HCT116 (cell line): ENCODE results near the gene LRRC4B. TPM values are rescaled to one million over a fixed set of nuclear protein-coding genes. Genes with fewer than 3 reads are reported as not detected.

Source experiments
- ATAC-seq: fragments of 200-7000 bp; cut with Tn5 transposase; 2 replicates; pipeline ENCODE4 v1.9.1; 2020; ENCODE audit warnings: mild to moderate bottlenecking, moderate library complexity
- BruUV-seq: library from RNA; stranded (reverse); fragments of 400-500 nt; replicated peaks from 2 replicates; lab custom pipeline; 2021; lab: Mats Ljungman, UMichigan
- CTCF ChIA-PET: fragments of 300-600 bp; sonication (Branson Sonifier 250); formaldehyde crosslinking; loops from one replicate; lab custom pipeline; 2021; ENCODE audit warnings: antibody characterized with exemption; lab: Charles Lee
- POLR2A ChIA-PET: fragments of 300-600, 350-600 bp; sonication (Branson Sonifier 250); formaldehyde crosslinking; loops from one replicate; lab custom pipeline; 2021; ENCODE audit warnings: antibody characterized with exemption; lab: Charles Lee
- RAD21 ChIA-PET, 2 experiments: fragments of 300-600 bp; sonication (Branson Sonifier 250); formaldehyde crosslinking; loops; one replicate each; lab custom pipeline; 2023; ENCODE audit warnings: low total read pairs in 2 of 2; ENCODE audit not compliant: uncharacterized antibody in 2 of 2, unreplicated experiment in 2 of 2, low non-redundant PET in 1 of 2; lab: Charles Lee
- DNase-seq: peaks from one replicate; pipeline ENCODE4 v3.0.0-alpha.2; 2010; ENCODE audit warnings: low read depth, low spot score
- H2AFZ ChIP-seq: fragments of 200-600 bp; shearing (Covaris generic), sonication (generic); 2 replicates; pipeline ENCODE4 v1.6.1; 2017; ENCODE audit warnings: low read depth, mixed run types, mixed read lengths, antibody characterized with exemption, low read length; ENCODE audit not compliant: poor library complexity, severe bottlenecking
- H3K27ac ChIP-seq: 2 replicates; pipeline ENCODE4 v1.5.1; 2012; ENCODE audit warnings: low read depth, low read length
- H3K27me3 ChIP-seq: fragments of 200-600 bp; sonication (generic); 2 replicates; pipeline ENCODE4 v1.6.1; 2016; ENCODE audit warnings: mixed run types, low read length, mixed read lengths; ENCODE audit not compliant: insufficient read depth
- H3K36me3 ChIP-seq, 2 experiments: fragments of 200-500 bp in 1 of 2; fragments of 200-600 bp in 1 of 2; sonication (Bioruptor generic) in 1 of 2; sonication (generic) in 1 of 2; 2 replicates each; pipeline versions ENCODE4 v1.5.1 to v1.6.1; 2014 to 2016; ENCODE audit warnings: low read length in 2 of 2, inconsistent platforms in 1 of 2, mixed read lengths in 1 of 2, mixed run types in 1 of 2; ENCODE audit not compliant: insufficient read depth in 2 of 2, control insufficient read depth in 1 of 2
- H3K4me1 ChIP-seq, 2 experiments: fragments of 200-600 bp in 1 of 2; sonication (generic) in 1 of 2; 2 replicates each; pipeline versions ENCODE4 v1.5.1 to v1.6.1; 2012 to 2017; ENCODE audit warnings: low read length in 2 of 2, inconsistent platforms in 1 of 2, mild to moderate bottlenecking in 1 of 2, mixed read lengths in 1 of 2, mixed run types in 1 of 2, moderate library complexity in 1 of 2; ENCODE audit not compliant: insufficient read depth in 2 of 2, control insufficient read depth in 1 of 2
- H3K4me2 ChIP-seq: fragments of 200-600 bp; sonication (generic); 2 replicates; pipeline ENCODE4 v1.6.1; 2017; ENCODE audit warnings: mixed run types, low read length, mixed read lengths
- H3K4me3 ChIP-seq, 2 experiments: fragments of 200-600 bp in 1 of 2; sonication (generic) in 1 of 2; replicated peaks in 1 of 2; 2 replicates each; pipeline ENCODE4 v1.5.1; 2011 to 2016; ENCODE audit warnings: low read length in 2 of 2, control low read depth in 1 of 2, low read depth in 1 of 2, mild to moderate bottlenecking in 1 of 2, mixed read lengths in 1 of 2, mixed run types in 1 of 2
- H3K79me2 ChIP-seq: fragments of 200-600 bp; sonication (generic); 2 replicates; pipeline ENCODE4 v1.6.1; 2017; ENCODE audit warnings: mild to moderate bottlenecking, mixed run types, low read length, moderate library complexity, mixed read lengths; ENCODE audit not compliant: insufficient read depth
- H3K9ac ChIP-seq: fragments of 200-600 bp; sonication (generic); 2 replicates; pipeline ENCODE4 v1.6.1; 2016; ENCODE audit warnings: low read length, mixed read lengths
- H3K9me2 ChIP-seq: fragments of 200-600 bp; sonication (generic), shearing (Covaris generic); 2 replicates; pipeline ENCODE4 v1.6.1; 2017; ENCODE audit warnings: mixed run types, mild to moderate bottlenecking, moderate library complexity; ENCODE audit not compliant: insufficient read depth
- H3K9me3 ChIP-seq, 2 experiments: fragments of 200-500 bp in 1 of 2; fragments of 200-600 bp in 1 of 2; sonication (Bioruptor generic) in 1 of 2; sonication (generic) in 1 of 2; 2 replicates each; pipeline ENCODE4 v1.6.1; 2014 to 2017; ENCODE audit warnings: low read length in 2 of 2, mixed read lengths in 2 of 2, inconsistent platforms in 1 of 2, low read depth in 1 of 2, mild to moderate bottlenecking in 1 of 2, mixed run types in 1 of 2, moderate library complexity in 1 of 2; ENCODE audit not compliant: control insufficient read depth in 1 of 2, insufficient read depth in 1 of 2
- H4K20me1 ChIP-seq: fragments of 200-600 bp; sonication (generic), shearing (Covaris generic); 2 replicates; pipeline ENCODE4 v1.6.1; 2017; ENCODE audit warnings: mixed run types, mild to moderate bottlenecking, moderate library complexity; ENCODE audit not compliant: insufficient read depth
- CBX3 ChIP-seq: IDR thresholded peaks from 2 replicates; pipeline ENCODE4 v1.6.1; 2012; ENCODE audit warnings: low read depth
- CTCF ChIP-seq, 3 experiments: fragments of 200-600 bp in 1 of 3; sonication (generic) in 1 of 3; IDR thresholded peaks in 2 of 3; conservative IDR thresholded peaks in 1 of 3; 2 replicates each; pipeline ENCODE4 v1.5.1; 2012 to 2017; ENCODE audit warnings: low read depth in 2 of 3, low read length in 2 of 3, antibody characterized with exemption in 1 of 3, borderline replicate concordance in 1 of 3, control low read depth in 1 of 3, mild to moderate bottlenecking in 1 of 3, mixed read lengths in 1 of 3, mixed run types in 1 of 3, moderate library complexity in 1 of 3; ENCODE audit not compliant: insufficient read depth in 1 of 3
- EZH2 ChIP-seq: fragments of 200-600 bp; sonication (generic); IDR thresholded peaks from 2 replicates; pipeline ENCODE4 v1.6.1; 2017; ENCODE audit warnings: antibody characterized with exemption, mixed run types
- EZH2phosphoT487 ChIP-seq: fragments of 200-600 bp; IDR thresholded peaks from 2 replicates; pipeline ENCODE4 v1.6.1; 2018; ENCODE audit warnings: antibody characterized with exemption, borderline replicate concordance
- JUND ChIP-seq: IDR thresholded peaks from 2 replicates; pipeline ENCODE4 v1.6.1; 2012
- MAX ChIP-seq: IDR thresholded peaks from 2 replicates; pipeline ENCODE4 v1.6.1; 2012
- POLR2A ChIP-seq: IDR thresholded peaks from 2 replicates; pipeline ENCODE4 v1.7.0; 2011; ENCODE audit warnings: borderline replicate concordance; ENCODE audit not compliant: insufficient read depth, insufficient read length; ENCODE audit errors: extremely low read depth
- POLR2AphosphoS5 ChIP-seq: IDR thresholded peaks from 2 replicates; pipeline ENCODE4 v1.6.1; 2011; ENCODE audit warnings: mild to moderate bottlenecking, low read depth, low read length, moderate library complexity
- RAD21 ChIP-seq: IDR thresholded peaks from 2 replicates; pipeline ENCODE4 v1.6.1; 2012; ENCODE audit warnings: low read depth, mild to moderate bottlenecking
- SIN3A ChIP-seq: IDR thresholded peaks from 2 replicates; pipeline ENCODE4 v1.6.1; 2012; ENCODE audit warnings: low read depth
- SP1 ChIP-seq: IDR thresholded peaks from 2 replicates; pipeline ENCODE4 v1.6.1; 2012; ENCODE audit warnings: low read depth
- SRF ChIP-seq: IDR thresholded peaks from 2 replicates; pipeline ENCODE4 v1.6.1; 2012; ENCODE audit warnings: low read depth
- ZNF274 ChIP-seq: fragments of 200-500 bp; sonication (Bioruptor generic); IDR thresholded peaks from 2 replicates; pipeline ENCODE4 v1.6.1; 2014; ENCODE audit warnings: mild to moderate bottlenecking, low read depth, low read length, inconsistent platforms
- intact Hi-C: fragments of 100-400 bp; cut with micrococcal nuclease; formaldehyde crosslinking; loops from 2 replicates; pipeline ENCODE4 v1.10.0; 2022
- total RNA-seq: library from RNA; stranded (reverse); gene quantifications from one replicate; pipeline ENCODE4 v1.2.1, GENCODE V29; 2021; ENCODE audit not compliant: unreplicated experiment

LRRC4B gene
- total RNA-seq, 1 experiment from 2014 or later: 0.89 TPM

GRCh38 chr19:50580970-50581634 lies 12.9 kb upstream of the LRRC4B start:
- H3K27me3 ChIP-seq: no peaks in the 10 kb centered on the region
- no peak overlapping the region for H3K27ac ChIP-seq
- no peaks in the 10 kb centered on the region for H3K36me3 ChIP-seq
- no peak overlapping the region for H3K4me2 ChIP-seq
- H3K4me3 ChIP-seq: no peak overlapping the region
- DNase-seq: no peak
- H2AFZ ChIP-seq: no peak overlapping the region
- ChIA-PET RAD21 (no interaction called here), CTCF (no interaction called here), POLR2A (no interaction called here)
- no peaks in the 10 kb centered on the region for H3K79me2 ChIP-seq
- no peaks in the 10 kb centered on the region for H4K20me1 ChIP-seq
- H3K9ac ChIP-seq: no peak overlapping the region
- no peaks in the 10 kb centered on the region for H3K9me2 ChIP-seq
- H3K4me1 ChIP-seq: peaks cover 0 to 6% of the 10 kb centered on the region in 2 experiments; a peak in 1 of 4 replicates
- H3K9me3 ChIP-seq: no peaks in the 10 kb centered on the region
- no peak for ATAC-seq
- TF ChIP-seq JUND: no peak
- TF ChIP-seq SRF: no peak
- TF ChIP-seq SP1: no peak
- TF ChIP-seq EZH2: no peak
- no peak for TF ChIP-seq POLR2AphosphoS5
- TF ChIP-seq POLR2A: no peak
- no peak for TF ChIP-seq RAD21
- no peak for TF ChIP-seq CBX3
- no peak for TF ChIP-seq ZNF274
- no peak for TF ChIP-seq MAX
- TF ChIP-seq SIN3A: no peak
- no peak for TF ChIP-seq CTCF (IDR thresholded peaks at IDR 0.05 in 2 of 3, conservative IDR thresholded peaks at IDR 0.05 in 1 of 3; ENCODE audit: borderline replicate concordance in 1 of 3, insufficient read depth in 1 of 3, low read depth in 2 of 3, low read length in 2 of 3)
- TF ChIP-seq EZH2phosphoT487: no peak
- intact Hi-C loops: no loop called here
- no TSS peak for BruUV-seq
